Thyroid gland (tissue), 4 donors: ENCODE results near the gene TMC1.

ENCODE experiments used
- CTCF ChIP-seq, 6 experiments: fragments of 200-600 bp in 3 of 6; fragments of 450-650 bp in 3 of 6; sonication (generic) in 3 of 6; IDR thresholded peaks; one replicate each; pipeline ENCODE4 v1.5.1; 2016 to 2019; ENCODE audit warnings: antibody characterized with exemption in 6 of 6, mild to moderate bottlenecking in 2 of 6, inconsistent platforms in 1 of 6, moderate library complexity in 1 of 6
- POLR2A ChIP-seq, 2 donors: fragments of 450-650 bp; IDR thresholded peaks; one replicate each; pipeline ENCODE4 v1.6.1; 2017; ENCODE audit warnings: antibody characterized with exemption in 2 of 2, mild to moderate bottlenecking in 2 of 2, moderate library complexity in 1 of 2

- no peak for TF ChIP-seq POLR2A (IDR thresholded peaks at IDR 0.05)
- no peak for TF ChIP-seq CTCF (IDR thresholded peaks at IDR 0.05)
Observed at GRCh38 chr9:72509635-72510034, 11.8 kb upstream of the TMC1 start.
